ENCODE results near the gene NUDT1.

Gene NUDT1

GRCh38 chr7:2222516-2222915 lies 19.5 kb upstream of the NUDT1 start:
- no peak for FAIRE-seq
- DNase-seq (ENCODE audit: insufficient read length, low spot score), result no peak

- FAIRE-seq (no peak), DNase-seq (ENCODE audit: insufficient read length, low spot score) (no peak)
Observed at GRCh38 chr7:2223321-2223720, 18.7 kb upstream of the NUDT1 start.

GRCh38 chr7:2224491-2224928 lies 17.5 kb upstream of the NUDT1 start:
- DNase-seq (ENCODE audit: insufficient read length, low spot score), result no peak
- FAIRE-seq, result no peak

- DNase-seq (ENCODE audit: insufficient read length, low spot score), result no peak
- FAIRE-seq, result no peak
Observed at GRCh38 chr7:2224934-2225333, 17.1 kb upstream of the NUDT1 start.

GRCh38 chr7:2225336-2225735 lies 16.7 kb upstream of the NUDT1 start:
- FAIRE-seq (no peak), DNase-seq (ENCODE audit: insufficient read length, low spot score) (no peak)

GRCh38 chr7:2225830-2226229 lies 16.2 kb upstream of the NUDT1 start:
- no peak for FAIRE-seq
- no peak for DNase-seq (ENCODE audit: insufficient read length, low spot score)

- DNase-seq (ENCODE audit: insufficient read length, low spot score) (no peak), FAIRE-seq (no peak)
Observed at GRCh38 chr7:2227699-2228098, 14.3 kb upstream of the NUDT1 start.

GRCh38 chr7:2228921-2229320 lies 13.1 kb upstream of the NUDT1 start:
- DNase-seq (ENCODE audit: insufficient read length, low spot score), result no peak
- no peak for FAIRE-seq

- DNase-seq (ENCODE audit: insufficient read length, low spot score) (no peak), FAIRE-seq (no peak)
Observed at GRCh38 chr7:2229467-2229866, 12.6 kb upstream of the NUDT1 start.

GRCh38 chr7:2230226-2230625 lies 11.8 kb upstream of the NUDT1 start:
- no peak for FAIRE-seq
- DNase-seq (ENCODE audit: insufficient read length, low spot score), result no peak

GRCh38 chr7:2230882-2231281 lies 11.1 kb upstream of the NUDT1 start:
- no peak for FAIRE-seq
- DNase-seq (ENCODE audit: insufficient read length, low spot score), result no peak

GRCh38 chr7:2231992-2232765 lies 9.8 kb upstream of the NUDT1 start:
- DNase-seq (ENCODE audit: insufficient read length, low spot score), result no peak
- FAIRE-seq, result no peak

- FAIRE-seq (no peak), DNase-seq (ENCODE audit: insufficient read length, low spot score) (peak; percentile 92)
Observed at GRCh38 chr7:2232766-2233520, 9.1 kb upstream of the NUDT1 start, which contains the start of gene MAD1L1. MAD1L1 (minus strand) TSS chr7:2232945; CDS start chr7:2230133, 2,812 bp downstream.

- DNase-seq (ENCODE audit: insufficient read length, low spot score) (no peak), FAIRE-seq (no peak)
Observed at GRCh38 chr7:2233926-2234325, 8.1 kb upstream of the NUDT1 start.

GRCh38 chr7:2237109-2237602 lies 4.9 kb upstream of the NUDT1 start:
- FAIRE-seq, result peak; percentile 97
- peak; percentile 86 for DNase-seq (ENCODE audit: insufficient read length, low spot score)

- no peak for DNase-seq (ENCODE audit: insufficient read length, low spot score)
- no peak for FAIRE-seq
Observed at GRCh38 chr7:2239242-2239641, 2.8 kb upstream of the NUDT1 start.

GRCh38 chr7:2242541-2243429 lies 759 bp downstream of the NUDT1 start:
- FAIRE-seq, result peak; percentile 75
- no peak for DNase-seq (ENCODE audit: insufficient read length, low spot score)

- DNase-seq (ENCODE audit: insufficient read length, low spot score) (no peak), FAIRE-seq (no peak)
Observed at GRCh38 chr7:2243458-2243857, 1.4 kb downstream of the NUDT1 start.

GRCh38 chr7:2244404-2244995 lies 2.5 kb downstream of the NUDT1 start:
- FAIRE-seq (no peak), DNase-seq (ENCODE audit: insufficient read length, low spot score) (no peak)

- no peak for DNase-seq (ENCODE audit: insufficient read length, low spot score)
- no peak for FAIRE-seq
Observed at GRCh38 chr7:2245883-2246675, 4.1 kb downstream of the NUDT1 start.

All from GM19239 (cell line).